HEK293 (cell line): Measurements from ENCODE around the gene NXT1.

Experiments used
- EGR2 ChIP-seq: fragments of 450-650 bp; formaldehyde crosslinking; IDR thresholded peaks from 2 replicates; pipeline ENCODE4 v1.5.1; 2016; ENCODE audit warnings: low read depth, missing biosample characterization, missing genetic modification characterization
- GFI1B ChIP-seq: fragments of 450-650 bp; formaldehyde crosslinking; IDR thresholded peaks from 2 replicates; pipeline ENCODE4 v1.5.1; 2016; ENCODE audit warnings: missing biosample characterization, missing genetic modification characterization
- GLI4 ChIP-seq: fragments of 450-650 bp; formaldehyde crosslinking; IDR thresholded peaks from 2 replicates; pipeline ENCODE4 v1.5.1; 2016; ENCODE audit warnings: missing biosample characterization, missing genetic modification characterization
- GLIS2 ChIP-seq: fragments of 450-650 bp; formaldehyde crosslinking; IDR thresholded peaks from 2 replicates; pipeline ENCODE4 v1.5.1; 2016; ENCODE audit warnings: missing biosample characterization, missing genetic modification characterization
- HOXD13 ChIP-seq: sonication (generic); formaldehyde crosslinking; IDR thresholded peaks from 2 replicates; pipeline ENCODE4 v1.8.0; 2022; ENCODE audit warnings: missing genetic modification reagents, borderline replicate concordance
- SALL2 ChIP-seq: fragments of 450-650 bp; formaldehyde crosslinking; IDR thresholded peaks from 2 replicates; pipeline ENCODE4 v1.5.0; 2017; ENCODE audit warnings: missing biosample characterization, mild to moderate bottlenecking, missing genetic modification characterization, borderline replicate concordance
- SP3 ChIP-seq: fragments of 450-650 bp; formaldehyde crosslinking; IDR thresholded peaks from 2 replicates; pipeline ENCODE4 v1.5.1; 2016; ENCODE audit warnings: missing biosample characterization, missing genetic modification characterization
- SP7 ChIP-seq: fragments of 450-650 bp; formaldehyde crosslinking; IDR thresholded peaks from 2 replicates; pipeline ENCODE4 v1.5.1; 2016; ENCODE audit warnings: missing biosample characterization, missing genetic modification characterization
- WT1 ChIP-seq: fragments of 450-650 bp; formaldehyde crosslinking; IDR thresholded peaks from 2 replicates; pipeline ENCODE4 v1.5.1; 2016; ENCODE audit warnings: missing biosample characterization, missing genetic modification characterization
- ZEB2 ChIP-seq: fragments of 450-650 bp; formaldehyde crosslinking; IDR thresholded peaks from 2 replicates; pipeline ENCODE4 v1.5.1; 2016; ENCODE audit warnings: missing biosample characterization, missing genetic modification characterization
- ZNF114 ChIP-seq: fragments of 450-650 bp; formaldehyde crosslinking; IDR thresholded peaks from 2 replicates; pipeline ENCODE4 v1.5.0; 2017; ENCODE audit warnings: missing biosample characterization, missing genetic modification characterization
- ZNF292 ChIP-seq: fragments of 450-650 bp; formaldehyde crosslinking; IDR thresholded peaks from 2 replicates; pipeline ENCODE4 v1.5.1; 2016; ENCODE audit warnings: low read depth, missing biosample characterization, missing genetic modification characterization, borderline replicate concordance
- ZNF311 ChIP-seq: fragments of 450-650 bp; formaldehyde crosslinking; IDR thresholded peaks from 2 replicates; pipeline ENCODE4 v1.5.1; 2017; ENCODE audit warnings: missing biosample characterization, missing genetic modification characterization, borderline replicate concordance
- ZNF366 ChIP-seq: fragments of 450-650 bp; formaldehyde crosslinking; conservative IDR thresholded peaks from 2 replicates; pipeline ENCODE4 v1.5.1; 2016; ENCODE audit warnings: missing biosample characterization, missing genetic modification characterization
- ZNF394 ChIP-seq: fragments of 450-650 bp; formaldehyde crosslinking; IDR thresholded peaks from 2 replicates; pipeline ENCODE4 v1.5.1; 2016; ENCODE audit warnings: missing biosample characterization, missing genetic modification characterization, mild to moderate bottlenecking, moderate library complexity, borderline replicate concordance
- ZNF48 ChIP-seq: fragments of 450-650 bp; formaldehyde crosslinking; IDR thresholded peaks from 2 replicates; pipeline ENCODE4 v1.5.1; 2016; ENCODE audit warnings: missing biosample characterization, missing genetic modification characterization
- ZNF530 ChIP-seq: fragments of 450-650 bp; formaldehyde crosslinking; IDR thresholded peaks from 2 replicates; pipeline ENCODE4 v1.5.1; 2016; ENCODE audit warnings: low read depth, missing biosample characterization, missing genetic modification characterization
- ZNF560 ChIP-seq: fragments of 450-650 bp; formaldehyde crosslinking; IDR thresholded peaks from 2 replicates; pipeline ENCODE4 v1.5.1; 2017; ENCODE audit warnings: missing biosample characterization, missing genetic modification characterization, borderline replicate concordance
- ZNF571 ChIP-seq: fragments of 450-650 bp; formaldehyde crosslinking; IDR thresholded peaks from 2 replicates; pipeline ENCODE4 v1.5.0; 2017; ENCODE audit warnings: missing biosample characterization, missing genetic modification characterization
- ZNF585B ChIP-seq: fragments of 450-650 bp; formaldehyde crosslinking; IDR thresholded peaks from 2 replicates; pipeline ENCODE4 v1.5.1; 2016; ENCODE audit warnings: missing biosample characterization, missing genetic modification characterization
- ZNF626 ChIP-seq: fragments of 450-650 bp; sonication (Bioruptor Pico); formaldehyde crosslinking; IDR thresholded peaks from 2 replicates; pipeline ENCODE4 v1.5.1; 2018; ENCODE audit warnings: missing biosample characterization, missing genetic modification characterization, inconsistent platforms
- ZNF76 ChIP-seq: fragments of 450-650 bp; formaldehyde crosslinking; IDR thresholded peaks from 2 replicates; pipeline ENCODE4; 2016; ENCODE audit warnings: low read depth, missing biosample characterization, missing genetic modification characterization, borderline replicate concordance
- ZNF768 ChIP-seq: fragments of 450-650 bp; formaldehyde crosslinking; IDR thresholded peaks from 2 replicates; pipeline ENCODE4 v1.5.1; 2018; ENCODE audit warnings: missing biosample characterization, mild to moderate bottlenecking, missing genetic modification characterization
- ZSCAN16 ChIP-seq: fragments of 450-650 bp; formaldehyde crosslinking; IDR thresholded peaks from 2 replicates; pipeline ENCODE4 v1.5.1; 2016; ENCODE audit warnings: missing biosample characterization, missing genetic modification characterization
- ZSCAN30 ChIP-seq: fragments of 450-650 bp; IDR thresholded peaks from 2 replicates; pipeline ENCODE4 v1.5.1; 2018; ENCODE audit warnings: missing biosample characterization, mild to moderate bottlenecking, missing genetic modification characterization, moderate library complexity
- TF ChIP-seq, protein P1 (sequence below): fragments of 450-650 bp; formaldehyde crosslinking; IDR thresholded peaks from 2 replicates; pipeline ENCODE4 v1.5.1; 2016; ENCODE audit warnings: missing biosample characterization, missing genetic modification characterization
- TF ChIP-seq, protein P2 (sequence below): fragments of 450-650 bp; formaldehyde crosslinking; IDR thresholded peaks from 2 replicates; pipeline ENCODE4 v1.5.1; 2016; ENCODE audit warnings: missing biosample characterization, missing genetic modification characterization
- TF ChIP-seq, protein P3 (sequence below): fragments of 450-650 bp; IDR thresholded peaks from 2 replicates; pipeline ENCODE4 v1.5.1; 2018; ENCODE audit warnings: missing biosample characterization, missing genetic modification characterization
- TF ChIP-seq, protein P4 (sequence below): fragments of 450-650 bp; formaldehyde crosslinking; IDR thresholded peaks from 2 replicates; pipeline ENCODE4 v1.5.1; 2017; ENCODE audit warnings: missing biosample characterization, missing genetic modification characterization
- TF ChIP-seq, protein P5 (sequence below): fragments of 450-650 bp; formaldehyde crosslinking; IDR thresholded peaks from 2 replicates; pipeline ENCODE4 v1.5.1; 2016; ENCODE audit warnings: missing biosample characterization, missing genetic modification characterization

Gene NXT1

DNA sequence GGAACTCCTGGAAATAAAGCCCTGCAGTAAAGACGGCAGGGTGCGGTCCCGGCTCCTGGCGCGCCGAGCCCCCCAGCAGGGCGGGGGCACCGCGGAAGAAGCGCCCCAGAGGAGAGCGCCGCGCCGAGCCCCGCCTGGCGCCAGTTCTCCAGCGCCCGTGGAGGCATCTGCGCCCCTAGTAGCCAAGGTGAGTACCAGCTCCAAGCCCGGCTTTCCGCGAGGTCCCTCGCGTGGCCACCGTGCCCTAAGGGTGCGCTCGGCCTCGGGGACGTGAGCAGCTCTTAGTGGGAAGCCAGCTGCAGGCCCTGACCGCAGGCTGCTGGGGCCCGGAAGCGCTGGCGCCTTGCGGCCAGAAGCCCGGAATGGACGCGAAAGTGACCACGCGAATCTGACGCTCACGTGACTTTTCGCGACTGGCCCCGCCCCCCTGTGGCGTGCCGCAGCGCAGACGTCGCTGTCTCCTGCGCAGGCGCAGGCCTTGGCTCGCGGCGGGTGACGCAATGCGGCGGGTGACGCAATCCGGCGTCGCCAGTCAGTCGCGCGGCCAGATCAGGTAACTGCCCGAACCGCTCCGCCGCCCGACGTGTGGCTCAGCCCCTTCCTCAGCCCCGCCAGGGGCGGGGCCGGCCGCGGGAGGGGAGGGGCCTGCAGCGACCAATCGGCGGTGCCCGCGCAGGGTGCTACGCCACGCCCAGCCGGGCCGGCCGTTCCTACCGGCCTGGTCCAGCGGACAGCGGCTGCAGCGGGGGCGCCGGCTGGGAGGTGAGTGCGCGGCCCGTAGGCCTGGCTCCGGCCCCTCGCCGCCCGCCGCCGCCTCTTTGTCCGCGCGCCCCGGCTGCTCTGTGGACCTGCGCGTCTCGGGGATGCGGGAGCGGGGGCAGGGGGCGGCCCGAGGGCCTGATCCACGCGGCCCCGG is 11.1 kb downstream of the NXT1 start, which contains the start of gene GZF1 (continued):
- TF ChIP-seq ZNF585B (tag by site-specific recombination) (no peak), SP7 (peak; percentile 85), ZNF768 (tag by site-specific recombination) (no peak), GFI1B (tag by site-specific recombination) (no peak), ZSCAN30 (tag by site-specific recombination) (0 out of 2 replicates have a peak, but pooled peaks have one; percentile 68), ZNF366 (tag by site-specific recombination) (no peak), ZNF626 (tag by site-specific recombination) (no peak), SP3 (tag by site-specific recombination) (peak; percentile 80), ZSCAN16 (tag by site-specific recombination) (no peak), GLI4 (tag by site-specific recombination) (no peak), ZEB2 (tag by site-specific recombination) (peak; percentile 97), EGR2 (tag by site-specific recombination) (no peak), WT1 (tag by site-specific recombination) (no peak), ZNF394 (tag by site-specific recombination) (peak; percentile 47; the same call in 1 of the 2 replicates), ZNF48 (tag by site-specific recombination) (no peak), SALL2 (no peak), ZNF530 (tag by site-specific recombination) (no peak), ZNF292 (no peak), HOXD13 (peak; percentile 84), GLIS2 (tag by site-specific recombination) (peak; percentile 91), ZNF311 (no peak), ZNF571 (tag by site-specific recombination) (no peak), ZNF76 (tag by site-specific recombination) (peak; percentile 64; the same call in 1 of the 2 replicates), ZNF560 (no peak), ZNF114 (tag by site-specific recombination) (no peak)
- TF ChIP-seq, protein P1, sequence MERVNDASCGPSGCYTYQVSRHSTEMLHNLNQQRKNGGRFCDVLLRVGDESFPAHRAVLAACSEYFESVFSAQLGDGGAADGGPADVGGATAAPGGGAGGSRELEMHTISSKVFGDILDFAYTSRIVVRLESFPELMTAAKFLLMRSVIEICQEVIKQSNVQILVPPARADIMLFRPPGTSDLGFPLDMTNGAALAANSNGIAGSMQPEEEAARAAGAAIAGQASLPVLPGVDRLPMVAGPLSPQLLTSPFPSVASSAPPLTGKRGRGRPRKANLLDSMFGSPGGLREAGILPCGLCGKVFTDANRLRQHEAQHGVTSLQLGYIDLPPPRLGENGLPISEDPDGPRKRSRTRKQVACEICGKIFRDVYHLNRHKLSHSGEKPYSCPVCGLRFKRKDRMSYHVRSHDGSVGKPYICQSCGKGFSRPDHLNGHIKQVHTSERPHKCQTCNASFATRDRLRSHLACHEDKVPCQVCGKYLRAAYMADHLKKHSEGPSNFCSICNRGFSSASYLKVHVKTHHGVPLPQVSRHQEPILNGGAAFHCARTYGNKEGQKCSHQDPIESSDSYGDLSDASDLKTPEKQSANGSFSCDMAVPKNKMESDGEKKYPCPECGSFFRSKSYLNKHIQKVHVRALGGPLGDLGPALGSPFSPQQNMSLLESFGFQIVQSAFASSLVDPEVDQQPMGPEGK (tag by site-specific recombination) = peak; percentile 63
- TF ChIP-seq, protein P2, sequence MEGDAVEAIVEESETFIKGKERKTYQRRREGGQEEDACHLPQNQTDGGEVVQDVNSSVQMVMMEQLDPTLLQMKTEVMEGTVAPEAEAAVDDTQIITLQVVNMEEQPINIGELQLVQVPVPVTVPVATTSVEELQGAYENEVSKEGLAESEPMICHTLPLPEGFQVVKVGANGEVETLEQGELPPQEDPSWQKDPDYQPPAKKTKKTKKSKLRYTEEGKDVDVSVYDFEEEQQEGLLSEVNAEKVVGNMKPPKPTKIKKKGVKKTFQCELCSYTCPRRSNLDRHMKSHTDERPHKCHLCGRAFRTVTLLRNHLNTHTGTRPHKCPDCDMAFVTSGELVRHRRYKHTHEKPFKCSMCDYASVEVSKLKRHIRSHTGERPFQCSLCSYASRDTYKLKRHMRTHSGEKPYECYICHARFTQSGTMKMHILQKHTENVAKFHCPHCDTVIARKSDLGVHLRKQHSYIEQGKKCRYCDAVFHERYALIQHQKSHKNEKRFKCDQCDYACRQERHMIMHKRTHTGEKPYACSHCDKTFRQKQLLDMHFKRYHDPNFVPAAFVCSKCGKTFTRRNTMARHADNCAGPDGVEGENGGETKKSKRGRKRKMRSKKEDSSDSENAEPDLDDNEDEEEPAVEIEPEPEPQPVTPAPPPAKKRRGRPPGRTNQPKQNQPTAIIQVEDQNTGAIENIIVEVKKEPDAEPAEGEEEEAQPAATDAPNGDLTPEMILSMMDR (tag by site-specific recombination) = peak; percentile 90
- TF ChIP-seq, protein P3, sequence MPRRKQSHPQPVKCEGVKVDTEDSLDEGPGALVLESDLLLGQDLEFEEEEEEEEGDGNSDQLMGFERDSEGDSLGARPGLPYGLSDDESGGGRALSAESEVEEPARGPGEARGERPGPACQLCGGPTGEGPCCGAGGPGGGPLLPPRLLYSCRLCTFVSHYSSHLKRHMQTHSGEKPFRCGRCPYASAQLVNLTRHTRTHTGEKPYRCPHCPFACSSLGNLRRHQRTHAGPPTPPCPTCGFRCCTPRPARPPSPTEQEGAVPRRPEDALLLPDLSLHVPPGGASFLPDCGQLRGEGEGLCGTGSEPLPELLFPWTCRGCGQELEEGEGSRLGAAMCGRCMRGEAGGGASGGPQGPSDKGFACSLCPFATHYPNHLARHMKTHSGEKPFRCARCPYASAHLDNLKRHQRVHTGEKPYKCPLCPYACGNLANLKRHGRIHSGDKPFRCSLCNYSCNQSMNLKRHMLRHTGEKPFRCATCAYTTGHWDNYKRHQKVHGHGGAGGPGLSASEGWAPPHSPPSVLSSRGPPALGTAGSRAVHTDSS = no peak
- TF ChIP-seq, protein P4, sequence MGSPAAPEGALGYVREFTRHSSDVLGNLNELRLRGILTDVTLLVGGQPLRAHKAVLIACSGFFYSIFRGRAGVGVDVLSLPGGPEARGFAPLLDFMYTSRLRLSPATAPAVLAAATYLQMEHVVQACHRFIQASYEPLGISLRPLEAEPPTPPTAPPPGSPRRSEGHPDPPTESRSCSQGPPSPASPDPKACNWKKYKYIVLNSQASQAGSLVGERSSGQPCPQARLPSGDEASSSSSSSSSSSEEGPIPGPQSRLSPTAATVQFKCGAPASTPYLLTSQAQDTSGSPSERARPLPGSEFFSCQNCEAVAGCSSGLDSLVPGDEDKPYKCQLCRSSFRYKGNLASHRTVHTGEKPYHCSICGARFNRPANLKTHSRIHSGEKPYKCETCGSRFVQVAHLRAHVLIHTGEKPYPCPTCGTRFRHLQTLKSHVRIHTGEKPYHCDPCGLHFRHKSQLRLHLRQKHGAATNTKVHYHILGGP (tag by site-specific recombination) = no peak
- TF ChIP-seq, protein P5, sequence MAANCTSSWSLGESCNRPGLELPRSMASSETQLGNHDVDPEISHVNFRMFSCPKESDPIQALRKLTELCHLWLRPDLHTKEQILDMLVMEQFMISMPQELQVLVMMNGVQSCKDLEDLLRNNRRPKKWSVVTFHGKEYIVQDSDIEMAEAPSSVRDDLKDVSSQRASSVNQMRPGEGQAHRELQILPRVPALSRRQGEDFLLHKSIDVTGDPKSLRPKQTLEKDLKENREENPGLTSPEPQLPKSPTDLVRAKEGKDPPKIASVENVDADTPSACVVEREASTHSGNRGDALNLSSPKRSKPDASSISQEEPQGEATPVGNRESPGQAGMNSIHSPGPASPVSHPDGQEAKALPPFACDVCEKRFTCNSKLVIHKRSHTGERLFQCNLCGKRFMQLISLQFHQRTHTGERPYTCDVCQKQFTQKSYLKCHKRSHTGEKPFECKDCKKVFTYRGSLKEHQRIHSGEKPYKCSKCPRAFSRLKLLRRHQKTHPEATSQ (tag by site-specific recombination) = peak; percentile 99
